Spleen (tissue), 7 donors: Measurements from ENCODE around the gene MAP7D2.

Source experiments
- CTCF ChIP-seq, 11 experiments: fragments of 200-600 bp in 7 of 11; fragments of 450-650 bp in 4 of 11; sonication (generic) in 4 of 11; IDR thresholded peaks in 8 of 11; conservative IDR thresholded peaks in 3 of 11; 1 replicate in 7 of 11; 2 replicates in 4 of 11; pipeline versions ENCODE4 v1.4.0 to v1.8.0; 2016 to 2021; ENCODE audit warnings: antibody characterized with exemption in 11 of 11, inconsistent platforms in 4 of 11, mild to moderate bottlenecking in 1 of 11
- POLR2AphosphoS5 ChIP-seq, 3 donors: sonication (generic); formaldehyde crosslinking; IDR thresholded peaks; one replicate each; pipeline ENCODE4 v1.5.1; 2017; ENCODE audit warnings: antibody characterized with exemption in 3 of 3
- donor health status: DM: no; HTN: no; CAD: no; lungs with moderate emphysema.
- donor health status: DM: no; HTN: no; CAD: no.
- donor health status: DM: no; HTN: no; CAD: no.

GRCh38 chrX:20116577-20117240, at the start of gene MAP7D2:
- no peak for TF ChIP-seq CTCF (IDR thresholded peaks at IDR 0.05 in 8 of 11, conservative IDR thresholded peaks at IDR 0.05 in 3 of 11)
- TF ChIP-seq POLR2AphosphoS5 (IDR thresholded peaks at IDR 0.05): no peak
